AG09309 (cell line): Measurements from ENCODE around the gene CSF1R.
A peak's percentile ranks its signal among the peaks of the same experiment; 100 is the strongest.

Experiments
- DNase-seq: peaks from one replicate; pipeline ENCODE4 v3.0.0-alpha.2; 2010; ENCODE audit warnings: low read depth
- H3K4me3 ChIP-seq: 2 replicates; pipeline ENCODE4 v1.5.1; 2011; ENCODE audit warnings: mild to moderate bottlenecking, low read depth, low read length, moderate library complexity; ENCODE audit not compliant: control insufficient read depth
- TF ChIP-seq, protein P1 (sequence below): IDR thresholded peaks from 2 replicates; pipeline ENCODE4 v1.5.1; 2011; ENCODE audit warnings: mild to moderate bottlenecking, low read depth, low read length, inconsistent platforms; ENCODE audit not compliant: insufficient read depth, control insufficient read depth; ENCODE audit errors: missing control alignments

CSF1R gene

DNA sequence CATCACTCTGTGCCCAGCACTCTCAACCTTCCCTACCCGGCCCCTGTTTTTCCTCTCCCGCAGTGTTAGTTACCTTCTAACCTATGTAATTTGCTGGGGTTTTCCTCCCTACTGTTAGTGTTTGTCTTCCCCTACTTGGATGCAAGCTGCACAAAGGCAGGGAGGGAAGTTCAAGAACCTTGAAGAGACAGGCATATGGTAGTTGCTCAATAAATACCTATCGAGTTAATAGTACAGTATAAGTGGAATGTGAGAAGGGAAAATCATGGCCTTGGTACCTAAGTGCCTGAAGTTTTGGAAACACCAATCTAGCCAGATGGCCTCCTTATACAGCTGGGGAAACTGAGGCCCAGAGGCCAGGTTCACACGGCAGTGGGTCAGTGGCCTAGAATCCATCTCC is 45.1 kb upstream of the CSF1R start:
- DNase-seq: no peak
- TF ChIP-seq, protein P1, sequence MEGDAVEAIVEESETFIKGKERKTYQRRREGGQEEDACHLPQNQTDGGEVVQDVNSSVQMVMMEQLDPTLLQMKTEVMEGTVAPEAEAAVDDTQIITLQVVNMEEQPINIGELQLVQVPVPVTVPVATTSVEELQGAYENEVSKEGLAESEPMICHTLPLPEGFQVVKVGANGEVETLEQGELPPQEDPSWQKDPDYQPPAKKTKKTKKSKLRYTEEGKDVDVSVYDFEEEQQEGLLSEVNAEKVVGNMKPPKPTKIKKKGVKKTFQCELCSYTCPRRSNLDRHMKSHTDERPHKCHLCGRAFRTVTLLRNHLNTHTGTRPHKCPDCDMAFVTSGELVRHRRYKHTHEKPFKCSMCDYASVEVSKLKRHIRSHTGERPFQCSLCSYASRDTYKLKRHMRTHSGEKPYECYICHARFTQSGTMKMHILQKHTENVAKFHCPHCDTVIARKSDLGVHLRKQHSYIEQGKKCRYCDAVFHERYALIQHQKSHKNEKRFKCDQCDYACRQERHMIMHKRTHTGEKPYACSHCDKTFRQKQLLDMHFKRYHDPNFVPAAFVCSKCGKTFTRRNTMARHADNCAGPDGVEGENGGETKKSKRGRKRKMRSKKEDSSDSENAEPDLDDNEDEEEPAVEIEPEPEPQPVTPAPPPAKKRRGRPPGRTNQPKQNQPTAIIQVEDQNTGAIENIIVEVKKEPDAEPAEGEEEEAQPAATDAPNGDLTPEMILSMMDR: no peak
- no peak overlapping the region for H3K4me3 ChIP-seq

DNA sequence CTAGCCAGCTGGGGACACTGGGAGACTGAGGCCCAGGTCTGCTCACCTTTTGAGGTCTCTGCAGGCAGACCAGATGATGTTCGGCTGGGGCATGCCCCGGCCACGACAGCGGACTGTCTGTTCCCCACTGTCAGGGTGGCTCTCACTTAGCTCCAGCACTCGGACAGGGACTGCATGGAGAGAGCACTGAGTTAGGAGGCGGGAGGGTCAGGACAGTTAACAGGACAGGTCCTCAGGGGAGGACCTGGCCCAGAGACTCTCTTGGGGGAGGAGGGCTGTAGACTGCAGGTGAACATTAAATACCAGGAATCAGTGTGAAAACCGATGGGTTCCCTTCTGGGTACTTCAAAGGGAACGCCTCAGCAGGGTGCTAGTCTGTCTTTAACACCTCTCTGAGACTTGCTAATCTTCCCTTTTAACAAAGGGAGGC is 44.2 kb upstream of the CSF1R start:
- TF ChIP-seq, protein P1: no peak
- DNase-seq: no peak
- H3K4me3 ChIP-seq: no peak overlapping the region

DNA sequence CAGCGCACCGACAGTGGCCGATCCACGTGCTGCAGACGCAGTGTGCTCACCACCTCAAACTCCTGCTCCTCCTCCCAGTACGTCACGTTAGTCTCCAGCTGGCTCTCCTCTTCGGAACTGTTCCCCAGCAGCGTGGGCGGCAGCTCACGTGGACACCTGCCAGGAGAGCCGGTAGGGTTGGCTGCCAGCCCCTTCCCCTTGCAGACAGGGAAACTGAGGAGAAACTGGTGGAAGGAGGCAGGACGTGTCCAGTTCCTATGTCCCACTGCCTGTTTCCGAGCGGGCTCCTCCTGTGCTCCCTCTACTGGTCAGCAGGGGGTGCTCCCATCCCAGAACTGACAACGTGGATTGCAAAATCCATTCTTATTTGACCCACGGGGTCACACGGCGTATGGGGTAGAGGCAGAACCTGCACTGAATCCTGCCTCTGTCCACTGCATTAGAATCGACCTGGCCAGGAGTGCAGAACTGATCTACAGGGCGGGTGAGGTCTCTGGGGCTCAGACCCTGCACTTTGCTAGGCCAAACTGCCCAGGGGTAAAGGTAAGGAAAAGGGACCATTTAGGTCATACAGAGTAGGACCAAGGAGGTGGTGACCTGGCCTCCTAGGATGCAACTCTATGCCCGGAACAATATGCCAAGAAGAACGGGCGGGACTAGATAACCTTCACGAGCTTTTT is 43.6 kb upstream of the CSF1R start:
- no peak overlapping the region for H3K4me3 ChIP-seq
- no peak for DNase-seq
- TF ChIP-seq, protein P1: peak; percentile 94

DNA sequence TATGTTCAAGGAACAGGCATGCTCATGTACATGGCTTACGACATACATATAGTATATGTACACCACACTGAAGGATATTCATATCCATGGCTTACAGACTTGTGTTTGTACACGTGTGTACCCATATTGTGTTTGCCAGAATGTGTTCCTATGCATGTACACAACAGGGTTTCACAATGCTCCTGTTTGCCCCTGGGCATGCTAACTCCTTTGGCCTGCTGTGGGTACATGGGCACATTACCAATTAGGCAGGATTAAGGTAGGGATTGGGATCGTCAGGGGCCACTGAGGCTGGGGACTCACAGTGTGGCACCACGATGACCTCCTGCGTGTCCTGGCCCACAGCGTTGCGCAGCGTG is 43.1 kb upstream of the CSF1R start:
- no peak for DNase-seq
- TF ChIP-seq, protein P1: no peak
- no peak overlapping the region for H3K4me3 ChIP-seq

DNA sequence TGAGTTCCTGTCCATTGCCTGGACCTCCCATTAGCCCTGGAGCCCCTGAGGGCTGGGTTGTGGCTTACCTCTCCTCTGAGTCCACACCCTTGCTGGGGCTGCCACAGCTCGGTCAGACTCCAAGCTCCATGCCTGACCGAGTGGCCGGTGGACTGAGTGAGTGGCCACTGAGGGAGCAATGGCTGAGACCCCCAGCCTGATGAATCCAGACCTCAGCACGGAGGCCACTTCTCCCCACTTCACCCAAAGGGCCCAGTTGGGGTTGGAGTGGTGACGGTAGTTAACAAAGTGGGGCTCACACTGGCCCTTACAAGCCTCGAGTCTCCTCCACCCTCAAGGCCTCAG is 40.5 kb upstream of the CSF1R start:
- TF ChIP-seq, protein P1: no peak
- DNase-seq: no peak
- no peak overlapping the region for H3K4me3 ChIP-seq

DNA sequence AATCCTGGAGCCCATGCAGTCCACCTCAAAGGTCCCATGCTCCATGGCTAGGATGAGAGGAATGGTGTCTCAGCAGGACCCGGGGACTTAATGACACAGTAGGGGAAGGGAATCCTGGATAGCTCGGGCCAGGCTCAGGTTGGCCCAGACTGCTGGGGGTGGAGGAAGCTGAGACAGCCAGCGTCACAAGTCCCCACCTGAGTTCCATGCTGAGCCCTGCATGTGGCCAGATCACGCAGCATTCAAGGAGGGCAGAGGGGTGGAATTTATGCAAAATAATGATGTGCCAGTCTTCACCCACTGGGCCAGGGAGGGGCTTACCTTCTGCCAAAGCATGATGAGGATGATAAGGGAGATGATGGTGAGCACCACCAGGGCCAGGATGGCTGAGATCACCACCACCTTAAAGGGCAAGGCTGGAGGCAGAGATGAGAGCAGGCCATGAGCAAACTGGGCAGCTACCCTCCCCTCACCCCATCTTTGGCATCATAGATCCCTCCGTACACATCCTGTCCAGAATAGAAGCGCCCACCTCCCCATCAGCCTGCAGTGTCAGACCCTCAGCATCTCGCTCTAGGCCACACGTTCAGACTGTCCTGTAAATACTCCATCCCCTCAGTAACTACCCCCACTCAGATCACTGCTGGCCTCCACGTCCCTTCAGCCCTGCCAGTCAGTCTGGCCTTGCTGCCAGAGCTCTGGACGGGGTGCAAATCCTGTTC is 40.0 kb upstream of the CSF1R start:
- no peak for DNase-seq
- TF ChIP-seq, protein P1: no peak
- no peak overlapping the region for H3K4me3 ChIP-seq

DNA sequence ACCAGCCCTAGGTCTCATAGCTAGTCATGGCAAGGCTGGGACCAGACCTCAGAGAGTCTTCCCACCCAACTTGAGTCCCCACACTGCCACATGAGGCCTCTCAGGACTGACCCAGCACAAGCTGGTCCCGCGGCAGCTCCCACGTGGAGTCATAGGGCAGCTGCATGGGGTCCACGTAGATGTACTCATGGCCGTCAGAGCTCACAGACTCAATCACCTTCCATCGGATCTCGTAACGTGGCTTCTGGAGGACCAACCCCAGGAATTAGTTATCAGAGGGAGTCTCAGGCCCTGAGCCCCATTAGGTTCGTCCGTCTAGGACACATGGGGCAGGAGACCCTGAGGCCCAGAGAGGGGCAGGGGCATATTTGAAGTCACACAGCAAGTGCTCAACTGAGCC is 39.0 kb upstream of the CSF1R start:
- TF ChIP-seq, protein P1: no peak
- DNase-seq: no peak

More for the DNA sequence above, 39.0 kb upstream of the CSF1R start:
- H3K4me3 ChIP-seq: no peak overlapping the region
